Measurements from ENCODE around the gene PRSS12.

- no peak for TF ChIP-seq CTCF (IDR thresholded peaks at IDR 0.05)
- TF ChIP-seq POLR2A (IDR thresholded peaks at IDR 0.05): no peak
Observed at GRCh38 chr4:118356111-118356510, 3.3 kb upstream of the PRSS12 start.

Data from vagina (tissue), 2 donors.